Transverse colon (tissue), 4 donors: ENCODE results near the gene PPP1R37. TPM values are rescaled to one million over a fixed set of nuclear protein-coding genes. Genes with fewer than 3 reads are reported as not detected.

Source experiments
- DNase-seq: peaks from one replicate; pipeline ENCODE4 v3.0.0-alpha.2; 2019
- H3K27ac ChIP-seq, 4 donors: fragments of 200-600 bp; sonication (generic); 2 replicates each; pipeline ENCODE4 v1.5.1; 2016 to 2018; ENCODE audit warnings: inconsistent platforms in 4 of 4
- H3K27me3 ChIP-seq: fragments of 200-600 bp; sonication (generic); 2 replicates; pipeline ENCODE4 v1.5.1; 2017; ENCODE audit warnings: inconsistent platforms
- H3K36me3 ChIP-seq, 4 donors: fragments of 200-600 bp; sonication (generic); 2 replicates each; pipeline ENCODE4 v1.5.1; 2017 to 2019; ENCODE audit warnings: inconsistent platforms in 4 of 4
- H3K4me1 ChIP-seq, 4 donors: fragments of 200-600 bp; sonication (generic); 2 replicates each; pipeline ENCODE4 v1.5.1; 2017 to 2020; ENCODE audit warnings: inconsistent platforms in 4 of 4
- H3K4me3 ChIP-seq, 4 donors: fragments of 200-600 bp; sonication (generic); 1 replicate in 1 of 4; 2 replicates in 3 of 4; pipeline versions ENCODE4 v1.5.1 to v1.6.1; 2017 to 2019; ENCODE audit warnings: inconsistent platforms in 4 of 4
- H3K9me3 ChIP-seq, 2 donors: fragments of 200-600 bp; sonication (generic); 2 replicates each; pipeline ENCODE4 v1.5.1; 2017 to 2019; ENCODE audit warnings: inconsistent platforms in 2 of 2
- CTCF ChIP-seq, 5 experiments: fragments of 200-600 bp in 3 of 5; fragments of 450-650 bp in 2 of 5; sonication (generic) in 3 of 5; IDR thresholded peaks; 1 replicate in 2 of 5; 2 replicates in 3 of 5; pipeline ENCODE4 v1.5.1; 2016 to 2017; ENCODE audit warnings: antibody characterized with exemption in 5 of 5, inconsistent platforms in 3 of 5, mild to moderate bottlenecking in 2 of 5, moderate library complexity in 1 of 5
- EP300 ChIP-seq: sonication (generic); formaldehyde crosslinking; IDR thresholded peaks from one replicate; pipeline ENCODE4 v1.6.1; 2017; ENCODE audit warnings: antibody characterized with exemption, low read depth
- POLR2A ChIP-seq: fragments of 450-650 bp; IDR thresholded peaks from one replicate; pipeline ENCODE4 v1.6.1; 2016; ENCODE audit warnings: antibody characterized with exemption, mild to moderate bottlenecking, moderate library complexity
- POLR2AphosphoS5 ChIP-seq, 3 donors: sonication (generic); formaldehyde crosslinking; IDR thresholded peaks; one replicate each; pipeline ENCODE4 v1.6.1; 2016; ENCODE audit warnings: antibody characterized with exemption in 3 of 3
- WGBS, 2 donors: methylation state at CpG; one replicate each; pipeline ENCODE4 v1.1.5; 2018; ENCODE audit warnings: low coverage in 1 of 2; 5-methylcytosine and 5-hydroxymethylcytosine counted together
- in situ Hi-C, 4 donors: fragments of 200-750 bp; cut with MboI; loops; one replicate each; pipeline versions ENCODE4 v1.15.0 to v1.15.1; 2017; ENCODE audit warnings: low sequenced_read_pairs in 3 of 4, low pct_ligation_motif_present in 1 of 4, low pct_unique_long_range_greater_than_20kb in 1 of 4
- intact Hi-C: fragments of 100-400 bp; cut with DNase I; formaldehyde crosslinking; loops from one replicate; pipeline ENCODE4 v1.15.1; 2023; ENCODE audit warnings: low total_unique reads
- total RNA-seq, 4 donors: library from RNA; depleted of rRNA; stranded (reverse); fragments of >200 nt; gene quantifications; one replicate each; pipeline ENCODE4 v1.1.0, GENCODE V29; 2016

Gene PPP1R37
- total RNA-seq, 4 donors from 2014 or later = 31.1 to 92.5 (median 45.2) TPM

GRCh38 chr19:45147835-45148676 is 55.1 kb downstream of the PPP1R37 start:
- intact Hi-C loops = no loop called here
- WGBS, 2 donors = 87 to 88% methylated on average over 3 to 18 of the region's 18 CpGs

GRCh38 chr19:45149129-45149528 is 56.1 kb downstream of the PPP1R37 start:
- in situ Hi-C loops = no loop called here
- H3K9me3 ChIP-seq = no peaks in the 10 kb centered on the region
- H3K36me3 ChIP-seq = peaks cover 0 to 12% (median 6%) of the 10 kb centered on the region in 4 donors

More at GRCh38 chr19:45147835-45148676, 55.1 kb downstream of the PPP1R37 start:
- H3K27me3 ChIP-seq = peaks cover 28% of the 10 kb centered on the region
- H3K4me1 ChIP-seq = peaks cover 13 to 17% (median 14%) of the 10 kb centered on the region in 4 donors
- H3K36me3 ChIP-seq = peaks cover 0 to 12% (median 6%) of the 10 kb centered on the region in 4 donors
- in situ Hi-C loops = no loop called here
- TF ChIP-seq POLR2A (no peak), CTCF (IDR thresholded peaks at IDR 0.05) (no peak)
- no peak overlapping the region for H3K4me3 ChIP-seq
- no peaks in the 10 kb centered on the region for H3K9me3 ChIP-seq
- H3K27ac ChIP-seq = no peak overlapping the region
- no peak for DNase-seq

GRCh38 chr19:45150180-45150579 is 57.2 kb downstream of the PPP1R37 start:
- no peaks in the 10 kb centered on the region for H3K9me3 ChIP-seq
- peaks cover 49% of the 10 kb centered on the region for H3K27me3 ChIP-seq
- intact Hi-C loops = no loop called here

More at GRCh38 chr19:45149129-45149528, 56.1 kb downstream of the PPP1R37 start:
- 84% methylated on average over 9 of the region's 9 CpGs; no CpG with 5 or more reads in 1 of the 2 donors for WGBS, 2 donors
- peaks cover 38% of the 10 kb centered on the region for H3K27me3 ChIP-seq
- no peak for DNase-seq
- H3K27ac ChIP-seq = no peak overlapping the region
- intact Hi-C loops = no loop called here
- TF ChIP-seq EP300 (no peak), POLR2AphosphoS5 (IDR thresholded peaks at IDR 0.05) (no peak)
- no peak overlapping the region for H3K4me3 ChIP-seq
- peaks cover 20 to 27% (median 25%) of the 10 kb centered on the region in 4 donors for H3K4me1 ChIP-seq

GRCh38 chr19:45150751-45151281 is 57.8 kb downstream of the PPP1R37 start:
- peaks cover 50% of the 10 kb centered on the region for H3K27me3 ChIP-seq
- DNase-seq = no peak
- intact Hi-C loops (no loop called here), in situ Hi-C loops (no loop called here)
- H3K27ac ChIP-seq = no peak overlapping the region
- H3K9me3 ChIP-seq = no peaks in the 10 kb centered on the region
- H3K36me3 ChIP-seq = peaks cover 0 to 2% (median under 1%) of the 10 kb centered on the region in 4 donors
- WGBS, 2 donors = 54% methylated on average over 4 of the region's 4 CpGs; no CpG with 5 or more reads in 1 of the 2 donors
- peaks cover 20 to 27% (median 25%) of the 10 kb centered on the region in 4 donors for H3K4me1 ChIP-seq
- H3K4me3 ChIP-seq = no peak overlapping the region
- no peak for TF ChIP-seq CTCF (IDR thresholded peaks at IDR 0.05)
- TF ChIP-seq EP300 = no peak

More at GRCh38 chr19:45150180-45150579, 57.2 kb downstream of the PPP1R37 start:
- H3K36me3 ChIP-seq = peaks cover 0 to 8% (median 4%) of the 10 kb centered on the region in 4 donors
- TF ChIP-seq EP300 (no peak), POLR2A (no peak), CTCF (IDR thresholded peaks at IDR 0.05) (no peak), POLR2AphosphoS5 (IDR thresholded peaks at IDR 0.05) (no peak)
- DNase-seq = no peak
- 94 to 98% methylated on average over 3 to 4 of the region's 4 CpGs for WGBS, 2 donors
- in situ Hi-C loops = no loop called here
- peaks cover 20 to 27% (median 25%) of the 10 kb centered on the region in 4 donors for H3K4me1 ChIP-seq
- no peak overlapping the region for H3K4me3 ChIP-seq
- H3K27ac ChIP-seq = no peak overlapping the region
